Measurements from ENCODE around the gene ADCK1. TPM values are rescaled to one million over a fixed set of nuclear protein-coding genes. Genes with fewer than 3 reads are reported as not detected.

The ADCK1 gene
- total and polyA plus RNA-seq, 9 donors, result 2.8 to 8.4 (median 6.7) TPM

DNA sequence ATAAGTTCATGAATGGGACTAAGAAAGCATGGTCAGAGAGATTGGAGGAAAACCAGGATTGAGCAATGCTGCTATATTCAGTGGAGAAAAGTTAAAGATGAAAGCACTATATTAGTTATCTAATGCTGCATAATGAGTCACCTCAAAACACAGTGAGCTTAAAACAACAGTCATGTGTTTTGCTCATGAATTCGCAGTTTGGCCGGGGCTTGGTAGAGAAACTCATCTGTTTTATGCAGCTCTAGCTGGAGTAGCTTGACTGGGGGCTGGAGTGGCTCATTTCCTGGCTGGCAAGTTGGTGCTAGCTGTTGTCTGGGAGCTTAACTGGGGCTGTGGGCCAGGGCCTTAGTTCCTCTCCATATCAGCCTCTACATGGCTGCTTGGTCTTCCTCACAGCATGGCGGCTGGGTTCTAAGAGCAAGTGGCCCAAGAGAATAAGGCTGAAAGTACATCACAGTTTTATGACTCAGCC is 90.1 kb downstream of the ADCK1 start:
- peaks cover 3% of the 10 kb centered on the region for H3K36me3 ChIP-seq (ENCODE audit: control insufficient read depth, insufficient read depth, low read length)
- WGBS (ENCODE audit: insufficient coverage), result no CpG with 5 or more reads among the region's 3 CpGs
- H3K27me3 ChIP-seq (ENCODE audit: control insufficient read depth, insufficient read depth, low read length), result no peaks in the 10 kb centered on the region
- no peak overlapping the region for H3K27ac ChIP-seq (ENCODE audit: low read length)
- H3K4me1 ChIP-seq (ENCODE audit: control insufficient read depth, insufficient read depth, low read length), result no peaks in the 10 kb centered on the region
- no peaks in the 10 kb centered on the region for H3K9me3 ChIP-seq (replicated peaks; ENCODE audit: control insufficient read depth, low read depth, low read length)
- DNase-seq, result no peak
- H3K4me3 ChIP-seq (ENCODE audit: low read length), result no peak overlapping the region

DNA sequence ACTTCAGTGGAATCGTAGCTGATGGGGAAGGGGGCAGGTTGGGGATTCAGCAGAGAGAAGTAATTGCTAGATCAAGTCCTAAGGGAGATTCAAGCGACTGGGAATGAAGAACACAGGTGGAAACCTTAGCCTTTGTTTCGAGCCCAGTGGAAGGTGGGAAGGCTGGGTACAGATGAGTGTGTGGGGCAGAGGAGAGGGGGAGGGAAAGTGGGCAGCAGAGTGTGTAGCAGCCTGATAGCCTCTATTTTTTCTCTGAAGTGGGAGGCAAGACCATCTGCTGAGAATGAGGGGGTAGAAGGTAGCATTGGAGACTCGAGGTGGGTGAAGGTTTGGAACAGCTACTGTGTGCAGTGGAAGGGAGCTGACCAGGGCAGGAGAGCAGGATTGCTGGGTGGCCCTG is 91.0 kb downstream of the ADCK1 start:
- Histone ChIP-seq H3K9me3 (replicated peaks; ENCODE audit: control insufficient read depth, low read depth, low read length) (no peaks in the 10 kb centered on the region), H3K27ac (ENCODE audit: low read length) (no peak overlapping the region), H3K27me3 (ENCODE audit: control insufficient read depth, insufficient read depth, low read length) (no peaks in the 10 kb centered on the region), H3K4me1 (ENCODE audit: control insufficient read depth, insufficient read depth, low read length) (no peaks in the 10 kb centered on the region), H3K4me3 (ENCODE audit: low read length) (no peak overlapping the region), H3K36me3 (ENCODE audit: control insufficient read depth, insufficient read depth, low read length) (peaks cover 3% of the 10 kb centered on the region)
- DNase-seq, result no peak
- WGBS (ENCODE audit: insufficient coverage), result 50% methylated on average over 4 of the region's 4 CpGs

DNA sequence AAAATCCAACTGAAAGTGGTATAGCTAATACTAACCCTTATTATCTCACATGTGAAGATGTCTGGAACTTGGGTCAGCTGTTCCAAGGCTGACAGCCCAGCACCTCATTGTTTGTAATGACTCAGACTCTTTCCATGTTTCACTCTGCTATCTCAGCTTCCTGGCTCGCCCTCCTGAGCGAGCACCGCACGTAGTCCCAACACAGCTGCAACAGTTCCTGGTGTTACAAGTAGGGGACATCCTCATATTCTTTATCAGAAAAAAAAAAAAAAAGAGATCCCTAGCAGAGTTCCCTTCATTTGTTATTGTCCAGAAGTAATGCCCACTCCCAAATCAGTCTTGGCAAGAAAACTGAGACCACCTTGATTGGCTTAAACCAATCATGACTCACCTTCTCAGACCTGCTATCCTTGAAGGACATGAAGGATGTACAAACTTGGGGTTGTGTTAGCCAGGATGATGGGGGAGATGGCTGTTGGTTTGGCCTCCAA is 92.5 kb downstream of the ADCK1 start:
- WGBS (ENCODE audit: insufficient coverage), result no CpG with 5 or more reads among the region's 4 CpGs
- H3K4me3 ChIP-seq (ENCODE audit: low read length), result no peak overlapping the region
- H3K27ac ChIP-seq (ENCODE audit: low read length), result no peak overlapping the region
- peaks cover 3% of the 10 kb centered on the region for H3K36me3 ChIP-seq (ENCODE audit: control insufficient read depth, insufficient read depth, low read length)
- H3K27me3 ChIP-seq (ENCODE audit: control insufficient read depth, insufficient read depth, low read length), result no peaks in the 10 kb centered on the region
- DNase-seq, result no peak
- no peaks in the 10 kb centered on the region for H3K9me3 ChIP-seq (replicated peaks; ENCODE audit: control insufficient read depth, low read depth, low read length)
- H3K4me1 ChIP-seq (ENCODE audit: control insufficient read depth, insufficient read depth, low read length), result no peaks in the 10 kb centered on the region

DNA sequence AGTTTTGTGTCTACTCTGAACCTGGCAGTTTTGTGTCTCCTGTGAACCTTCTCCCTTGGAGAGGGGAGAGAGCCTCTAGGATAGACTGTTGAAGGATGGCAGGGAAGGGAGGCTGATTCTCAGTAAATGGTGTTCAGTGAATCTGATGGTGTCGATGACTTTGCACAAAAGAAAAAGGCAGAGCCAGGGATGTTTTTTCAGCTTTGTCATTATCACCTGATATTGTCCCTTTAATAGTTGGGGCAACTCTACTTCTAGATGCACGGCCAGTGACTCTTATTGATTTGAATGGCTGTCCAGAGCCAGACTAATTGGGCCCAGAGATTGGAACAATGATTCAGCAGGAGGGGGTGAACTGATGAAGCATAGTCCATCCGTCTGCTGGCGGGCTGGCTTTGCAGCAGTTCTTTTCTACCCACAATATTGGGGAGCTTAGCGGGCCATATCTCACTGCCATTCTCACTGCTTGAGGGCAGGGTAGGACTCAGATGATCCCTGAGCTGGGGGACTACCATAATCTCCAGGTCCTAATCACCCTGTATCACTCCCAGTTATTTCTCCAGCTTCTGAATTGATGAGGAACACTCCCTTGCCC is 93.1 kb downstream of the ADCK1 start:
- H3K36me3 ChIP-seq (ENCODE audit: control insufficient read depth, insufficient read depth, low read length), result no peaks in the 10 kb centered on the region
- WGBS (ENCODE audit: insufficient coverage), result 100% methylated on average over 1 of the region's 5 CpGs
- no peaks in the 10 kb centered on the region for H3K9me3 ChIP-seq (replicated peaks; ENCODE audit: control insufficient read depth, low read depth, low read length)
- H3K4me1 ChIP-seq (ENCODE audit: control insufficient read depth, insufficient read depth, low read length), result no peaks in the 10 kb centered on the region
- no peak for DNase-seq
- no peaks in the 10 kb centered on the region for H3K27me3 ChIP-seq (ENCODE audit: control insufficient read depth, insufficient read depth, low read length)
- no peak overlapping the region for H3K27ac ChIP-seq (ENCODE audit: low read length)
- no peak overlapping the region for H3K4me3 ChIP-seq (ENCODE audit: low read length)

GRCh38 chr14:77897374-77897773 is 97.5 kb downstream of the ADCK1 start:
- no peaks in the 10 kb centered on the region for H3K4me1 ChIP-seq (ENCODE audit: control insufficient read depth, insufficient read depth, low read length)
- no peaks in the 10 kb centered on the region for H3K27me3 ChIP-seq (ENCODE audit: control insufficient read depth, insufficient read depth, low read length)
- no peak overlapping the region for H3K4me3 ChIP-seq (ENCODE audit: low read length)
- no peak overlapping the region for H3K27ac ChIP-seq (ENCODE audit: low read length)
- H3K9me3 ChIP-seq (replicated peaks; ENCODE audit: control insufficient read depth, low read depth, low read length), result no peaks in the 10 kb centered on the region
- H3K36me3 ChIP-seq (ENCODE audit: control insufficient read depth, insufficient read depth, low read length), result no peaks in the 10 kb centered on the region
- WGBS (ENCODE audit: insufficient coverage), result no CpG with 5 or more reads among the region's 2 CpGs
- DNase-seq, result no peak

- 57% methylated on average over 1 of the region's 1 CpG for WGBS (ENCODE audit: insufficient coverage)
Observed at GRCh38 chr14:77902811-77903210, 102.9 kb downstream of the ADCK1 start.

GRCh38 chr14:77903221-77903620 is 103.3 kb downstream of the ADCK1 start:
- Histone ChIP-seq H3K4me1 (ENCODE audit: control insufficient read depth, insufficient read depth, low read length) (no peaks in the 10 kb centered on the region), H3K4me3 (ENCODE audit: low read length) (no peak overlapping the region), H3K36me3 (ENCODE audit: control insufficient read depth, insufficient read depth, low read length) (no peaks in the 10 kb centered on the region), H3K9me3 (replicated peaks; ENCODE audit: control insufficient read depth, low read depth, low read length) (no peaks in the 10 kb centered on the region), H3K27me3 (ENCODE audit: control insufficient read depth, insufficient read depth, low read length) (no peaks in the 10 kb centered on the region), H3K27ac (ENCODE audit: low read length) (no peak overlapping the region)
- DNase-seq, result peak; percentile 22
- WGBS (ENCODE audit: insufficient coverage), result 54% methylated on average over 1 of the region's 6 CpGs

More at GRCh38 chr14:77902811-77903210, 102.9 kb downstream of the ADCK1 start:
- H3K36me3 ChIP-seq (ENCODE audit: control insufficient read depth, insufficient read depth, low read length), result no peaks in the 10 kb centered on the region
- peak; percentile 41 for DNase-seq
- H3K27ac ChIP-seq (ENCODE audit: low read length), result no peak overlapping the region
- no peaks in the 10 kb centered on the region for H3K9me3 ChIP-seq (replicated peaks; ENCODE audit: control insufficient read depth, low read depth, low read length)
- H3K4me1 ChIP-seq (ENCODE audit: control insufficient read depth, insufficient read depth, low read length), result no peaks in the 10 kb centered on the region
- no peak overlapping the region for H3K4me3 ChIP-seq (ENCODE audit: low read length)
- H3K27me3 ChIP-seq (ENCODE audit: control insufficient read depth, insufficient read depth, low read length), result no peaks in the 10 kb centered on the region

- Histone ChIP-seq H3K36me3 (ENCODE audit: control insufficient read depth, insufficient read depth, low read length) (no peaks in the 10 kb centered on the region), H3K27ac (ENCODE audit: low read length) (no peak overlapping the region), H3K4me1 (ENCODE audit: control insufficient read depth, insufficient read depth, low read length) (no peaks in the 10 kb centered on the region), H3K27me3 (ENCODE audit: control insufficient read depth, insufficient read depth, low read length) (no peaks in the 10 kb centered on the region), H3K4me3 (ENCODE audit: low read length) (no peak overlapping the region), H3K9me3 (replicated peaks; ENCODE audit: control insufficient read depth, low read depth, low read length) (no peaks in the 10 kb centered on the region)
- no peak for DNase-seq
- 66% methylated on average over 6 of the region's 8 CpGs for WGBS (ENCODE audit: insufficient coverage)
Observed at GRCh38 chr14:77903937-77904617, 104.2 kb downstream of the ADCK1 start.

GRCh38 chr14:77906446-77906845 is 106.5 kb downstream of the ADCK1 start:
- Histone ChIP-seq H3K27me3 (ENCODE audit: control insufficient read depth, insufficient read depth, low read length) (no peaks in the 10 kb centered on the region), H3K4me1 (ENCODE audit: control insufficient read depth, insufficient read depth, low read length) (no peaks in the 10 kb centered on the region), H3K9me3 (replicated peaks; ENCODE audit: control insufficient read depth, low read depth, low read length) (no peaks in the 10 kb centered on the region), H3K4me3 (ENCODE audit: low read length) (no peak overlapping the region), H3K27ac (ENCODE audit: low read length) (no peak overlapping the region), H3K36me3 (ENCODE audit: control insufficient read depth, insufficient read depth, low read length) (no peaks in the 10 kb centered on the region)
- DNase-seq, result no peak
- WGBS (ENCODE audit: insufficient coverage), result no CpG with 5 or more reads among the region's 1 CpG

GRCh38 chr14:77908847-77909246 is 108.9 kb downstream of the ADCK1 start:
- H3K27ac ChIP-seq (ENCODE audit: low read length), result no peak overlapping the region
- H3K36me3 ChIP-seq (ENCODE audit: control insufficient read depth, insufficient read depth, low read length), result no peaks in the 10 kb centered on the region
- DNase-seq, result no peak
- H3K9me3 ChIP-seq (replicated peaks; ENCODE audit: control insufficient read depth, low read depth, low read length), result no peaks in the 10 kb centered on the region
- H3K4me3 ChIP-seq (ENCODE audit: low read length), result no peak overlapping the region
- H3K4me1 ChIP-seq (ENCODE audit: control insufficient read depth, insufficient read depth, low read length), result no peaks in the 10 kb centered on the region
- no CpG with 5 or more reads among the region's 4 CpGs for WGBS (ENCODE audit: insufficient coverage)
- no peaks in the 10 kb centered on the region for H3K27me3 ChIP-seq (ENCODE audit: control insufficient read depth, insufficient read depth, low read length)
